HG03439 (cell line): Measurements from ENCODE around the gene DISC1.

Source experiments
- ATAC-seq: cut with Tn5 transposase; IDR thresholded peaks from one replicate; pipeline ENCODE4 v1.9.1; 2021; ENCODE audit warnings: mild to moderate bottlenecking, moderate library complexity; ENCODE audit not compliant: unreplicated experiment

DISC1 gene

DNA sequence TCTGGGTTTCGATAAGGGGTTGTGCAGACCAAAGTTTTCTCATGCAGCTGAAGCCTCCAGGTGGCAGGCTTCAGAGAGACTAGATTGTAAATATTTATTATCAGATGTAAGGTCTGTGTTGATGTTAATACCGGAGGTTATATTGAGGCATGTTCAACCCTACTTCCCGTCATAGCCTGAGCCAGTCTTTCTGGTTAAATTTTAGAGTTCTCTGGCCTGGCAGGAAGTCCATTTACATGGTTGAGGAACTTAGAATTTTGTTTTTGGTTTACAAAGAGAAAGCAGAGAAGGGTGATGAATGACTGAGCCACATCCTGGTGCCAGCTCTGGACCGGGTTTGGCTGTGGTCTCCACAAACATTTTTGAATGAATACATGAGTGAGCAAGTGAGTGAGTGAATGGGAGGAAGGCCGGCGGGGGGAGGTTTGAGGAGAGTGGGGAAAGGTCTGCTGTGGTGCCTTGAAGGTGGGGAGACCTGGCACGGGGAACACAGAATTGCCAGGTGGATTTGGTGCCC, 218.5 kb downstream of the DISC1 start:
- ATAC-seq, result no peak

- no peak for ATAC-seq
These were observed 221.2 kb downstream of the DISC1 start for GRCh38 chr1:231847612-231848397.

GRCh38 chr1:231849981-231850380, 223.4 kb downstream of the DISC1 start:
- no peak for ATAC-seq

- no peak for ATAC-seq
These were observed 224.2 kb downstream of the DISC1 start for GRCh38 chr1:231850786-231851185.

GRCh38 chr1:231853588-231854207, 227.1 kb downstream of the DISC1 start:
- no peak for ATAC-seq

GRCh38 chr1:231855361-231855760, 228.8 kb downstream of the DISC1 start:
- ATAC-seq, result no peak

DNA sequence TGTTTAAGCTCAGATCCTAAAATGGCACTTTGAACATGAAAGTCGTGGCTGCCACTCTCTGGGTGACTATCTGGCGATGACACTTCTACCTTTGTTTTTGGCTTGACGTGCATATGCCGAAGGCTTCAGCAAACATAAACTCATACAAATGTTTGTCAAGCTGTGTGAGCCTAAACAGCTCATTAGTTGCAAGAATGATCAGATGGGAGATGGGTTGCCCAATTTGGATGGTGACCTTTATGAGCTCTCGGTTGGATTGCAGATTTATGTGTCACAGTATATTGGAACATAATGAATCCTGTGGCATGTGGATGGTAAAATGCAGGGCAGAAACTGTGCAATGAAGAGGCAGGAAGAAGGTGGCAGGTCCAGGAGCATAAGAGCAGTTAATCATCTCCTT, 229.3 kb downstream of the DISC1 start:
- no peak for ATAC-seq

DNA sequence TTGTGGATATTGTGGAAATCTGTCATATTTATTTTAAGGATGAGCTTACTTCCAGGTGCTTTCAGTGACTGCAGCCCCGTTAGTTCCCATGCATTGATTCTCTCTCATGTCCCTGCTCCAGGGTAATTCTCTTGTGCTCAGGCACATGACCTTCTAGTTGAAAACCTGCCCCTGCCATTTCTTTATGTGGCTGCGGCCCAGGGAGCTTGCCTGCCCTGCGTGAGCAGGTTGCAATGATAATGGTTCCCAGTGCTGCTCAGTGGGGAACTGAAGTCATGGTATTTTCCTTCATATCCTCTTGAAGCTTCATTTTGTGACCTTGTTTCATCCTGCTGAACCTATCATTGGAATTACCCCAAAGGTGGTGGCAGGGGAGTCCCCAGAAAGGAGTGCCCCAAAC, 229.8 kb downstream of the DISC1 start:
- ATAC-seq, result no peak

- no peak for ATAC-seq
These were observed 230.3 kb downstream of the DISC1 start for GRCh38 chr1:231856894-231857293.

DNA sequence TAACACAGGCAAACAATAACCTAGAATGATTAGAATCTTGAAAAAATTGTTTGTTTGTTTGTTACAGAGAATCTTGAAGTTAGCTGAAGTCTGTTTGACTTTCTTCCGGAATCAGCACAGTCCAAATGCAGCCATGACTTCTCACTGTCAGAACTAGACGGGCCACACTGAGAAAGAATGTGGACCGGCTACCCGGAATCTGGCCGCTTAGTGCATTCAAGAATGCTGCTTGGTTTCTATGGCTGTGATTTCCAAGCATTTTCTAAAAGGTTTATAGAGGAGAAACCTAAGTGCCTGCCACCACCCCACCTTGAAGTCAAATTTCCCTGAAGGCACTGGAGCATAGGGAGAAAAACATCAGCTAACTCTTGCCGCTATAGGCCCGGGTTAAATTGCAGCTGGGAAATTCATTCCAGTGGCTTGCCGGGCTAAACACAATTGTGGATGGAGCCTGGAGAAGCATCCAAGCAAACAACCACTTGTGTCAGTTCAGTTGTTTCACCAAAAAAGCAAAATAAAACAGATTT, 231.1 kb downstream of the DISC1 start:
- ATAC-seq, result no peak

DNA sequence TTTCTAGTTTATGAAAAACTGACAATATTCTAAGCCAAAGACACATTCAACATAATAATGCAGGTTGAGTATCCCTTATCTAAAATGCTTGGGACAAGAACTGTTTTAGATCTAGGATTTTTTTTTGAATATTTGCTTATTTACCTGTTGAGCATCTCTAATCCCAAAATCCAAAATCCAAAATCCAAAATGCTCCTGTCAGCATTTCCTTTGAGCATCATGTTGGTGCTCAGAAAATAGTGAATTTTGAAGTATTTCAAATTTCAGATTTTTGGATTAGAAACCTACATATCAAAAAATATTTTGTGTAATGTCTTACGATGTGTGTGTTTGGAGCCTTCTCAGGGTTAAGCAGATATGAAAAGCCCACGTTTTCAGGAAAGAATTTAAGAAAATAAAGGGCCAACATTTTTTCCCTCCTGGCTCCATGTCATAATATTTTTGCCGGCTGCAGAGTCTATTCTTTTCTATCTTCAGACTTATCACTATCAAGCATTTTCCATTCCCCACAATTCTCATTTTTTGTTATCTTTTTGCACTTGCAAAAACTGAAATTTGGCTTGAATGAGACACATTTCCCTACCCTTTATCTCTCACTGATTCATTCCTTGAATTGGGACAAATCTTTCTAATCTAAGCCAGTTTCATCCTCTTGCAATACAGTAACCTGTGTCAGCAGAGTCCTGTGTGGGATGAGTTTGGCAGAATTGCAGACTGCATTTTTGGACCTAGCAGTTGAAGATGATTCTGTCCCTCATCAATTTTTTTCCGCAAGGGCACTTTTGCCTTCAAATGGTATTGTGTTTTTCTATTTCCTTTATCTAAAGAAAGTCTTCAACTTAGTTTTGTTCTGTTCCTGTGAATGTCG, 233.9 kb downstream of the DISC1 start:
- ATAC-seq, result no peak

DNA sequence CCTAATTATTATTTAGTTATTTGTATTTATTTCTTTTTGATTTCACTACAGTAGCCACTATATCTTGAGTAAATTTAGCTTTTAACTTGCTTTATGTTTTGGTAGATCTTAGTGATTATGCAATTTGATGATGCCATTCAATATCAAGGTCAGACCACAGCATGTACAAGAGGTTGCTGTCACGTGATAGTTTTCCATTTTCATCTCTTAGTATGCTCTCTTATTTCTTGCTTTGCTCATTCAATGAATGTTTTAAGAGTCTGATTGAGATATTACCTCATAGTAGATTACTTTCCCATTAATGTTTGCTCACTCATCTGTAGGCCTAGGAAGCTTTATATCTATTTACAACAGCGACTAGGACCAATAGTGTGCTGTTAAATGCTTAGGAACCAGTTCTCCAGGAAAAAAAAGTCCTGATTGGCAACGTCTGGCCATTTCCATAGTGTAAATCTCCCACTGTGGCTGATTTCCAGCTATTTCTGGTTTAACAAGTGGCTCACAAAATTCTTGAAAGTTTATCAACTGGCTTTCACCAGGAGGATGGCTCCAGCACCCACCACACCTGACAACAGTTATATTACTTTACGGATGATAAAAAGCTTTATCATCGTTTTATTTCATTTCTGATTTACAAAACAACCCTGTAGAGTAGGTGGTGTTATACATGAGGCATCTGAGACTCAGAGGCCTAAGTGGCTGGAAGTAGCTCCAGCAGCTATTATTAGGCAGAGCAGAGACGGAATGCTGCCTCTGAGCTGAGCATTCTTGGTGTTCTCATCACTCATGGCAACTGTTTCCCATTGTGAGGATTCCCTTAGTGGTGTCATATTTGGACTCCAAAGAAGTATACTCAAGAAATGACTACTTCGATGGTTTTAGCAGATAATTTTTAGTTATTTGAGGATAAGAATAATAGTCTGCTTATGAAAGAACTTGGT, 235.2 kb downstream of the DISC1 start:
- no peak for ATAC-seq

GRCh38 chr1:231862611-231863010, 236.0 kb downstream of the DISC1 start:
- no peak for ATAC-seq

GRCh38 chr1:231865331-231865730, 238.7 kb downstream of the DISC1 start:
- no peak for ATAC-seq

DNA sequence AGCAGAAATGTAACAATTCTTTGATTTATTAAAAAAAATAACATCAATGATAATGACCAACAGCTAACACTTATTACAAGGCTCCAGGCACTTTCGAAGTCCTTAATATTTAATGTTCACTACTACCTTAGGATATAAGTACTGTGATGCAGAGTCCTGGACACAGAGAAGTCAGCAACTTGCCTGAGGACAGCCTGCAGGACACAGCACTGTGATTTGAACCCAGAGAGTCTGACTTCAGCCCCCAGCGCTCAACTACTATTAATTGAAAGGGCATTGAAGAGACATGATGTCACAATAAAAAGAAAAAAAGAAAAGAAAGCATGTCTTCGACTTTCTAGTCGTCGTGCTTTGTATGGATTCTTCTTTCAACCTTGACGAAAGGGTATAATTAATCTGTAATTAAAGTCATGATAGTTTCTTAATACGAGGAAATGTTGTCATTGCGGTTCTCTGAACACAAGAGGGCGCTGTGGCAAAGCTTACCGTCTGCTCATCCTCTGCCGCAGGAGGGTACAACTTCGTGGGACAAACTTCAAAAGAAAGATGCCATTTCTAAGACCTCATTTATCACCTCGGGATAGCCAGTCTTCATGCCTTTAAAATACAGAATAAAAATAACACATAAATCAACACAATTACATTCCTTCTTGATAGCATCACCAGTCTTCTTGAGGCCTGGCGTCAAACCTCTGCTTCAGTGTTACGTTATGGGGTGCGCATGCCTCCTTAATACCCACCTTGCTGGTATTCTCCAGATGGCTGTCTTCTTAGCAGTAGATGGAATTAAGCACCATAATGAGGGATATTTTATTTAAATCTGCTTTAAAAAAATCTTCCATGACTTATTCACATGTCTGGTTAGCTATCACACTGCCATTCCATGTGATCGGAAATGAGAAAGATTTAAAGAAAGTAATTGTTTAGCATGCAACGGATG, 240.1 kb downstream of the DISC1 start:
- ATAC-seq, result no peak

- no peak for ATAC-seq
These were observed 241.0 kb downstream of the DISC1 start for GRCh38 chr1:231867607-231868006.

- no peak for ATAC-seq
These were observed 242.8 kb downstream of the DISC1 start for GRCh38 chr1:231869364-231869763.

DNA sequence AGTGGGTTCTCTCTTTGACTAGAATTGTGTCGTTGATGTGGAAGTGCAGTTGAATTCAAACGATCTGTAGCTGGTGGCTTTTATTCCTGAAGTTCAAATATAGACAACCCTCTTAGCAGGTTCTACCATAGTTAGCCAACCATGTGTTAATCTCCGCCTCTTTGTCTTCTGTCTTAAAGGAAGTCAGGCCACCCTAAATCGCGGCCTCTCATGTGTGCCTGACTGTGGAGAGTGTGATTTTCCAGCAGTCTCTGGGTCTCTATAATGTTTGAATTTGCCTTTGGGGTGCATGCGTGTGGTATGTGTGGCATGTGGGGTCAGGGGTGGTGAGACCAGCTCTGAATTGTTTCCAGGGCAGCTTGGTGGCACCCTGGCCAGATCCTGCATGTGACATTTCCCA, 244.9 kb downstream of the DISC1 start:
- no peak for ATAC-seq

DNA sequence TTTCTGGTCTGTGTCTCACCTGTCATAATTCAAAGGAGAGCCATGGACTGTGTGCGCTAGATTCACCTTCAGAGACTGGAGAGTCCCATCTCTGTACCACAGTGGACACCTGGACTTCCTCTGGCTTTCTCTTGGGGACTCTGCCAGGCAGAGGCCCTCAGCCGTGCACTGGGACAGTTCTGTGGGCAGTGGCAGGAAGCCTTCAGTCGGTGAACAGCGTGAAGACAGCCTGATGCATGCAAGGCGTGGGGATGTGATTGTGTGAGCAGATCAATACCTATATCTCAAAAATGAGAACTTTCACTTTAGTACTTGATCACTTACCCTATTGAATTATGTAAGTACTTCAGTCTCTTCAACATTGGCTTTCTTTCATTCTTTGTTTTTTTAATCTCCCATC, 245.3 kb downstream of the DISC1 start:
- ATAC-seq, result no peak
